RCC 7860 (cell line): ENCODE results near the gene GPR107.

Experiments
- DNase-seq: peaks from one replicate; pipeline ENCODE4 v3.0.0-alpha.2; 2015; ENCODE audit warnings: low spot score
- FAIRE-seq: peaks from 2 replicates; lab custom pipeline; 2012; peaks lifted over from hg19 to GRCh38; lab: Jason Lieb, UNC

Gene GPR107

GRCh38 chr9:130154816-130155215 is 101.1 kb downstream of the GPR107 start:
- FAIRE-seq (no peak), DNase-seq (no peak)

- FAIRE-seq (no peak), DNase-seq (no peak)
Measured at GRCh38 chr9:130155647-130156046, 101.9 kb downstream of the GPR107 start.

- no peak for DNase-seq
Measured at GRCh38 chr9:130156672-130157071, 103.0 kb downstream of the GPR107 start.

GRCh38 chr9:130157079-130157478 is 103.4 kb downstream of the GPR107 start:
- FAIRE-seq = no peak
- no peak for DNase-seq

More at GRCh38 chr9:130156672-130157071, 103.0 kb downstream of the GPR107 start:
- FAIRE-seq = no peak

GRCh38 chr9:130158001-130158400 is 104.3 kb downstream of the GPR107 start:
- no peak for FAIRE-seq
- no peak for DNase-seq

- DNase-seq (no peak), FAIRE-seq (no peak)
Measured at GRCh38 chr9:130159057-130159456, 105.4 kb downstream of the GPR107 start.

GRCh38 chr9:130159915-130160670 is 106.4 kb downstream of the GPR107 start:
- DNase-seq (no peak), FAIRE-seq (no peak)

- no peak for DNase-seq
- no peak for FAIRE-seq
Measured at GRCh38 chr9:130160862-130161470, 107.3 kb downstream of the GPR107 start.

GRCh38 chr9:130165579-130165978 is 111.9 kb downstream of the GPR107 start:
- FAIRE-seq = no peak
- DNase-seq = no peak

GRCh38 chr9:130166399-130166798 is 112.7 kb downstream of the GPR107 start:
- DNase-seq = no peak
- FAIRE-seq = no peak

- FAIRE-seq = no peak
- DNase-seq = peak; percentile 59
Measured at GRCh38 chr9:130167927-130168326, 114.2 kb downstream of the GPR107 start.

GRCh38 chr9:130171226-130172148 is 117.8 kb downstream of the GPR107 start:
- DNase-seq (no peak), FAIRE-seq (no peak)

- DNase-seq (peak; percentile 59), FAIRE-seq (no peak)
Measured at GRCh38 chr9:130172161-130172857, 118.6 kb downstream of the GPR107 start, which contains the start of gene NCS1. Gene NCS1 (plus strand): TSS chr9:130172404. CDS start chr9:130172664, 260 bp downstream.

- FAIRE-seq = no peak
- peak; percentile 32 for DNase-seq
Measured at GRCh38 chr9:130172858-130173665, 119.4 kb downstream of the GPR107 start.

GRCh38 chr9:130173666-130173983 is 119.9 kb downstream of the GPR107 start:
- no peak for DNase-seq
- FAIRE-seq = no peak

- DNase-seq (no peak), FAIRE-seq (no peak)
Measured at GRCh38 chr9:130174025-130174424, 120.3 kb downstream of the GPR107 start.

GRCh38 chr9:130174920-130175321 is 121.2 kb downstream of the GPR107 start:
- FAIRE-seq = no peak

GRCh38 chr9:130175355-130175754 is 121.6 kb downstream of the GPR107 start:
- DNase-seq (no peak), FAIRE-seq (no peak)

More at GRCh38 chr9:130174920-130175321, 121.2 kb downstream of the GPR107 start:
- no peak for DNase-seq

- DNase-seq (no peak), FAIRE-seq (no peak)
Measured at GRCh38 chr9:130176760-130177159, 123.1 kb downstream of the GPR107 start.
